ENCODE data around the gene TTLL9.

TTLL9 gene

GRCh38 chr20:31984981-31985471 lies 114.6 kb downstream of the TTLL9 start:
- Histone ChIP-seq H3K4me1 (ENCODE audit: insufficient read depth, low read length) (no peaks in the 10 kb centered on the region), H3K27ac (ENCODE audit: low read length) (no peak overlapping the region), H3K27me3 (ENCODE audit: insufficient read depth, low read length) (no peaks in the 10 kb centered on the region), H3K9ac (ENCODE audit: low read depth, low read length) (no peak overlapping the region), H3K36me3 (ENCODE audit: insufficient read depth, low read depth, low read length) (no peaks in the 10 kb centered on the region), H3K9me3 (ENCODE audit: insufficient read depth, low read depth, low read length) (no peaks in the 10 kb centered on the region), H3K4me3 (ENCODE audit: low read length) (no peak overlapping the region)

- Histone ChIP-seq H3K9ac (ENCODE audit: low read depth, low read length) (no peak overlapping the region), H3K4me1 (ENCODE audit: insufficient read depth, low read length) (no peaks in the 10 kb centered on the region), H3K9me3 (ENCODE audit: insufficient read depth, low read depth, low read length) (no peaks in the 10 kb centered on the region), H3K36me3 (ENCODE audit: insufficient read depth, low read depth, low read length) (no peaks in the 10 kb centered on the region), H3K27ac (ENCODE audit: low read length) (no peak overlapping the region), H3K27me3 (ENCODE audit: insufficient read depth, low read length) (peaks cover 7% of the 10 kb centered on the region), H3K4me3 (ENCODE audit: low read length) (no peak overlapping the region)
These were observed 117.3 kb downstream of the TTLL9 start for GRCh38 chr20:31987744-31988143.

- H3K36me3 ChIP-seq (ENCODE audit: insufficient read depth, low read depth, low read length): no peaks in the 10 kb centered on the region
- no peak overlapping the region for H3K27ac ChIP-seq (ENCODE audit: low read length)
- peaks cover 15% of the 10 kb centered on the region for H3K27me3 ChIP-seq (ENCODE audit: insufficient read depth, low read length)
- H3K4me1 ChIP-seq (ENCODE audit: insufficient read depth, low read length): no peaks in the 10 kb centered on the region
- no peaks in the 10 kb centered on the region for H3K9me3 ChIP-seq (ENCODE audit: insufficient read depth, low read depth, low read length)
- H3K9ac ChIP-seq (ENCODE audit: low read depth, low read length): no peak overlapping the region
- no peak overlapping the region for H3K4me3 ChIP-seq (ENCODE audit: low read length)
These were observed 118.1 kb downstream of the TTLL9 start for GRCh38 chr20:31988430-31989015.

GRCh38 chr20:31989030-31989645 lies 118.7 kb downstream of the TTLL9 start:
- H3K4me3 ChIP-seq (ENCODE audit: low read length): no peak overlapping the region
- no peak overlapping the region for H3K9ac ChIP-seq (ENCODE audit: low read depth, low read length)
- no peaks in the 10 kb centered on the region for H3K4me1 ChIP-seq (ENCODE audit: insufficient read depth, low read length)
- peaks cover 21% of the 10 kb centered on the region for H3K27me3 ChIP-seq (ENCODE audit: insufficient read depth, low read length)
- H3K27ac ChIP-seq (ENCODE audit: low read length): no peak overlapping the region
- H3K36me3 ChIP-seq (ENCODE audit: insufficient read depth, low read depth, low read length): no peaks in the 10 kb centered on the region
- no peaks in the 10 kb centered on the region for H3K9me3 ChIP-seq (ENCODE audit: insufficient read depth, low read depth, low read length)

GRCh38 chr20:31990641-31991338 lies 120.4 kb downstream of the TTLL9 start:
- Histone ChIP-seq H3K36me3 (ENCODE audit: insufficient read depth, low read depth, low read length) (no peaks in the 10 kb centered on the region), H3K9me3 (ENCODE audit: insufficient read depth, low read depth, low read length) (no peaks in the 10 kb centered on the region), H3K4me1 (ENCODE audit: insufficient read depth, low read length) (no peaks in the 10 kb centered on the region; the same call in 1 of the 2 replicates), H3K4me3 (ENCODE audit: low read length) (no peak overlapping the region), H3K9ac (ENCODE audit: low read depth, low read length) (no peak overlapping the region), H3K27ac (ENCODE audit: low read length) (no peak overlapping the region), H3K27me3 (ENCODE audit: insufficient read depth, low read length) (peaks cover 37% of the 10 kb centered on the region)

- Histone ChIP-seq H3K27me3 (ENCODE audit: insufficient read depth, low read length) (peaks cover 41% of the 10 kb centered on the region), H3K9me3 (ENCODE audit: insufficient read depth, low read depth, low read length) (no peaks in the 10 kb centered on the region), H3K36me3 (ENCODE audit: insufficient read depth, low read depth, low read length) (no peaks in the 10 kb centered on the region), H3K9ac (ENCODE audit: low read depth, low read length) (no peak overlapping the region), H3K27ac (ENCODE audit: low read length) (no peak overlapping the region), H3K4me3 (ENCODE audit: low read length) (no peak overlapping the region), H3K4me1 (ENCODE audit: insufficient read depth, low read length) (no peaks in the 10 kb centered on the region; the same call in 1 of the 2 replicates)
These were observed 120.9 kb downstream of the TTLL9 start for GRCh38 chr20:31991339-31991705.

GRCh38 chr20:31992086-31992485 lies 121.7 kb downstream of the TTLL9 start:
- Histone ChIP-seq H3K9ac (ENCODE audit: low read depth, low read length) (no peak overlapping the region), H3K27ac (ENCODE audit: low read length) (no peak overlapping the region), H3K4me1 (ENCODE audit: insufficient read depth, low read length) (no peaks in the 10 kb centered on the region; the same call in 1 of the 2 replicates), H3K27me3 (ENCODE audit: insufficient read depth, low read length) (peaks cover 41% of the 10 kb centered on the region), H3K36me3 (ENCODE audit: insufficient read depth, low read depth, low read length) (no peaks in the 10 kb centered on the region), H3K9me3 (ENCODE audit: insufficient read depth, low read depth, low read length) (no peaks in the 10 kb centered on the region), H3K4me3 (ENCODE audit: low read length) (no peak overlapping the region)

Data from iPS-20b (cell line).